PC-3 (cell line): Measurements from ENCODE around the gene DET1.

Experiments
- EZH2 ChIP-seq: fragments of 300-600 bp; sonication (generic); IDR thresholded peaks from one replicate; pipeline ENCODE4 v1.6.1; 2017; ENCODE audit warnings: antibody characterized with exemption, mild to moderate bottlenecking, low read length; ENCODE audit not compliant: unreplicated experiment
- EZH2phosphoT487 ChIP-seq: fragments of 300-600 bp; sonication (generic); IDR thresholded peaks from 2 replicates; pipeline ENCODE4 v1.6.1; 2018; ENCODE audit warnings: mild to moderate bottlenecking, antibody characterized with exemption, low read length, borderline replicate concordance

DNA sequence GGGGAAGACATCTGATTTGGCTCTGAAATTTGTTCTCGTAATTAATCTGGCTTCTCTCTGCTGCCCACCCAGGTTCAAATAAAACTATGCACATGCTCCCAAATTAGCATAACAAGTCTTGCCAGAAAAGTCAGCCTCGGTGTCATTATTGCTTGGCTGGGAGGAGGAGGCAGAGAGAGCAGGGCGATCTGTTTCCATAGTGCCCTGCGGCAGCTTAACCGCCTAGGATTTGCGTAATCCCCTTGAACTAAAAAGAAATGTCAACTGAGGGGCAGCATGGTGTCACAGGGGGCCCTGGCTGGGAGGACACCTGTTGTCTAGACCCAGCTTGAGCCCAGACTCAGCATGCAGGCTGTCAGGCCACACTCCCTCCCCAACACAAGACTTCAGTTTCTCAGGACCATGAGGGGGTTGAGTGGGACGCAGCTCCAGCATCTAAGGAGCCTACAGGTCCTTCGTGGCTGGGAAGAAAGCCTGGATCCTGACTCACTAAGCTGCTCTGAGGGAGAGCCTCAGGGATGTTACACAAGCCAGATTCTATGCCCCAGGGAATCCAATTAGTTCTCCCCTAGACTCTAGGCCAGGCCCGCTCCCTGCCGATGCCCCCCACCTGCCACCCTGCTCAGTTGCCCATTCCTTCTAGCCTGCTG is 61.7 kb downstream of the DET1 start:
- TF ChIP-seq EZH2 = no peak
- no peak for TF ChIP-seq EZH2phosphoT487
